SJCRH30 (cell line): ENCODE measurements around the gene KCNN3. TPM values are rescaled to one million over a fixed set of nuclear protein-coding genes. Genes with fewer than 3 reads are reported as not detected.

Experiments
- DNase-seq, 2 experiments: peaks; one replicate each; pipeline ENCODE4 v3.0.0-alpha.2; 2015 to 2020
- H3K27ac ChIP-seq: fragments of 250-450 bp; sonication (Bioruptor Pico); 2 replicates; pipeline ENCODE4 v1.5.1; 2020; ENCODE audit warnings: mild to moderate bottlenecking, moderate library complexity
- H3K27me3 ChIP-seq: fragments of 250-450 bp; sonication (Bioruptor Pico); 2 replicates; pipeline ENCODE4 v1.5.1; 2020; ENCODE audit warnings: mild to moderate bottlenecking, moderate library complexity
- H3K36me3 ChIP-seq: fragments of 250-450 bp; sonication (Bioruptor Pico); 2 replicates; pipeline ENCODE4 v1.5.1; 2020; ENCODE audit warnings: mild to moderate bottlenecking, moderate library complexity
- H3K4me1 ChIP-seq: fragments of 250-450 bp; sonication (Bioruptor Pico); 2 replicates; pipeline ENCODE4 v1.5.1; 2020; ENCODE audit warnings: mild to moderate bottlenecking, moderate library complexity
- H3K4me3 ChIP-seq: fragments of 250-450 bp; sonication (Bioruptor Pico); 2 replicates; pipeline ENCODE4 v1.5.1; 2020; ENCODE audit warnings: mild to moderate bottlenecking, moderate library complexity
- H3K9me3 ChIP-seq: fragments of 250-450 bp; sonication (Bioruptor Pico); replicated peaks from 2 replicates; pipeline ENCODE4 v1.5.1; 2020; ENCODE audit warnings: mild to moderate bottlenecking, moderate library complexity
- total RNA-seq: library from RNA; depleted of rRNA; stranded (reverse); fragments of >200 nt; shearing (Covaris generic); gene quantifications from 2 replicates; pipeline ENCODE4 v1.2.3, GENCODE V29; 2014

Gene KCNN3
- total RNA-seq, 1 experiment from 2014 or later, result 29.3 TPM

DNA sequence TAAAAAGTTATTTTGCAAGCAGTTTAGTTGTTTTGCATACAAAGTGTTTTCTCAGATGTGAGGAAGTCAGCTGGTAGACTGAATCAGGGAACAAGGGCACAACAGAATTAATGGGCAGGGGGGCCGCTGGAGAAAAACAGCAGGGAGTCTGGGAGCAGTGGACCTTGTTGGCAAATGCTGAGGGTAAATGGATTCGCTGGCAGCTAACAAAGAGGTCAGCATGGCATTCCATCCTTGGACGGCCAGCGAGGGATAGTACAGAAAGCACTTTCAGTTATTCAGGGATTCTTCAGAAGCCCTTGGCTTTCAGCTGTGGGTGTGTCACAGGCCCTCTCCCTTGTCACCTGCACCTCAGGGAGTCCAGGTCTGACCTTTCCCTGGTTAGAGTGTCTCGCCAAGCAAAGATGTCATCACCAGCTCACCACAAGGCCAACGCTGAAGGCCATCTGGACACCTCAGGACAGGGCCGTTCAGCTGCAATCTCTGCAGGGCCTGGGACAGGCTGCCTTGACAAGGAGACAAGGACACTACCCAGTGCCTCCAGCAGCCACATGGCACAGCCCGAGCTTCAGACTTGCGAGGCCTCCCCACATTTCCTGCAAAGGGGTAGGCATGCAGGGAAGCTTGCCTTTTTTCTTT is 90.4 kb downstream of the KCNN3 start:
- no peak overlapping the region for H3K4me3 ChIP-seq
- no peak for DNase-seq
- no peak overlapping the region for H3K27ac ChIP-seq
- peaks cover 30% of the 10 kb centered on the region for H3K36me3 ChIP-seq
- H3K4me1 ChIP-seq, result peaks cover 12% of the 10 kb centered on the region
- no peaks in the 10 kb centered on the region for H3K27me3 ChIP-seq
- H3K9me3 ChIP-seq, result 0 out of 2 replicates have a peak, but pooled peaks cover 3% of the 10 kb centered on the region

- H3K36me3 ChIP-seq, result peaks cover 30% of the 10 kb centered on the region
- H3K9me3 ChIP-seq, result 0 out of 2 replicates have a peak, but pooled peaks cover 3% of the 10 kb centered on the region
- H3K4me3 ChIP-seq, result no peak overlapping the region
- no peaks in the 10 kb centered on the region for H3K27me3 ChIP-seq
- H3K4me1 ChIP-seq, result peaks cover 12% of the 10 kb centered on the region
- H3K27ac ChIP-seq, result no peak overlapping the region
- no peak for DNase-seq
Observed at GRCh38 chr1:154778944-154779343, 91.1 kb downstream of the KCNN3 start.

DNA sequence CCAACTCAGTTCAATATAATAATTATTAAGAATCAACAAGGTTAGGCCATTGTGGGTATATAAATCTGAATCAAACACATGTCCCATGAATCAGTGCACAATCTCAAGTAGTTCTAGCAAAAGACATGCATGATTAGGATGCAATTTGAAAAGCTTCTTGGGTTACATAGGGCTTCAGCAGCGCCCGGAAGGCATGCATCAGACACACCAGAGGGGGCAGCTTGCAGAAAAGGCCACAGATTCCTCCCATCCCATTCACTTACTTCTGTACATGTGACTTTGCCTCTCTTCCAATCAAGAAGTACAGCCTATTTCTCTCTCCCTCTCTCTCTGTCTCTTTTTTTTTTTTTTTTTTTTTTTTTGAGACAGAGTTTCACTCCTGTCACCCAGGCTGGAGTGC is 91.8 kb downstream of the KCNN3 start:
- Histone ChIP-seq H3K27me3 (no peaks in the 10 kb centered on the region), H3K36me3 (peaks cover 30% of the 10 kb centered on the region), H3K9me3 (0 out of 2 replicates have a peak, but pooled peaks cover 3% of the 10 kb centered on the region), H3K27ac (no peak overlapping the region), H3K4me3 (no peak overlapping the region), H3K4me1 (peaks cover 12% of the 10 kb centered on the region)
- DNase-seq, result no peak

DNA sequence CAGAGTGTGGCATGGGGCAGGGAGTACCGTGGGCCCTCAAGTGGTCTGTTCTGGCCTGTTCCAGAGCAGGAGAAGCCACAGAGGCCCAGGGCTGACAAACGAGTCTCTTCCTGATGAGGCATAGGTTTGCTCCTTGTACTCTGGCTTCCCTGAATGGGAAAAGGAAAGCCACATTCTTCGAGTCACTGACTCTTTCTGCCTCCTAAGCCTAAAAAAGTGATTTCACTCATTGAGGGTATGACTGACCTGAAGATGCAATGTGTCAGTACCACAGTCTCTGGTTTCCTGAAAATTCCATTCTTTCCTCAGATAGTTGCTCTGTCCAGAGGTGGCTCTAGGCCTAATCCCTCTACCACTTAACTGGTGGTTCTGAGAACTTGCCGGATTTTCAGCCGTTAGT is 92.3 kb downstream of the KCNN3 start:
- H3K27me3 ChIP-seq, result no peaks in the 10 kb centered on the region

DNA sequence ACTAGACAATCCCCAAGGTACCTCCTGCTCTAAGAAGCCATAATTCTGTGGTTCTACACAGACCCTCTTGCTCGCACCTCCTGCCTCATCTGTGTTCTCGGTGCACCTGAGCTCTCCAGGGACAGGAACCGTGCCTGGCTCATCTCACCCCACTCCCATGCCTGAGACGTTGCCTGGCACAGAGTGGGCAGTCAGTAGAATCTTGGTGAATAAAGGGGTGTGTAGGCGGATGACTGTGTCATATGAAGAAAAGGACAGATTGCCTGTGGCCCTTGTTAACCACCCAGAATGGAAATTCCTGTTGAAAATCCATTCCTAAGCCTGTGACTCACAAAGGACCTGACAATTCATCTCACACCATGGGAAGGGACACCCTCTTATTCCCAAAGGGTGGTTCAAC is 92.9 kb downstream of the KCNN3 start:
- Histone ChIP-seq H3K4me3 (no peak overlapping the region), H3K36me3 (peaks cover 28% of the 10 kb centered on the region), H3K27me3 (no peaks in the 10 kb centered on the region), H3K27ac (no peak overlapping the region), H3K4me1 (peaks cover 12% of the 10 kb centered on the region), H3K9me3 (0 out of 2 replicates have a peak, but pooled peaks cover 3% of the 10 kb centered on the region)
- no peak for DNase-seq

More for the DNA sequence above, 92.3 kb downstream of the KCNN3 start:
- Histone ChIP-seq H3K4me1 (peaks cover 12% of the 10 kb centered on the region), H3K9me3 (0 out of 2 replicates have a peak, but pooled peaks cover 3% of the 10 kb centered on the region), H3K4me3 (no peak overlapping the region), H3K36me3 (peaks cover 30% of the 10 kb centered on the region), H3K27ac (no peak overlapping the region)
- no peak for DNase-seq

GRCh38 chr1:154775621-154776605 is 94.2 kb downstream of the KCNN3 start:
- Histone ChIP-seq H3K4me3 (no peak overlapping the region), H3K27ac (no peak overlapping the region), H3K27me3 (no peaks in the 10 kb centered on the region), H3K9me3 (0 out of 2 replicates have a peak, but pooled peaks cover 3% of the 10 kb centered on the region), H3K36me3 (peaks cover 23% of the 10 kb centered on the region), H3K4me1 (peaks cover 12% of the 10 kb centered on the region)
- peak; percentile 68 to 78 for DNase-seq

- no peaks in the 10 kb centered on the region for H3K27me3 ChIP-seq
- H3K9me3 ChIP-seq, result 0 out of 2 replicates have a peak, but pooled peaks cover 3% of the 10 kb centered on the region
- H3K27ac ChIP-seq, result no peak overlapping the region
- H3K4me1 ChIP-seq, result peaks cover 12% of the 10 kb centered on the region
- H3K4me3 ChIP-seq, result no peak overlapping the region
- peaks cover 22% of the 10 kb centered on the region for H3K36me3 ChIP-seq
- DNase-seq, result no peak
Observed at GRCh38 chr1:154774175-154774855, 95.8 kb downstream of the KCNN3 start.

DNA sequence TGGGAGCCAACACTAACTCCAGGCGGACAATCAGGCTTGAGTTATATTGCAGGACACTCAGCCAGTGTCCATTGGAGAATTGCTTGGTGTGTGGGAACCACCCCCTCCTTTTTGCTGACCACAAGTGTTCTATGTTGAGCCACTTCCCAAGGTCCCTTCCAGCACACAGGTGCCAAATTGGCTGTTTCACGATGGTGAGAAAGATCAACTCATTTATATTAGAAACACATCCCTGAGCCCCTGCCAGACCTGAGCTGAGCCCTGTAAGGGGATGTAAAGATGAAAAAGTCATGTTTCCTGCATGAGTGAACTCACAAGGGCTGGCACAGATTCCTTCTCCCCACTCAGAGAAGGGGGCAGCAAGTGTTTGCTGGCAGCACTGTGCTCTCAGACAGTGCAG is 96.5 kb downstream of the KCNN3 start:
- Histone ChIP-seq H3K36me3 (peaks cover 26% of the 10 kb centered on the region), H3K27me3 (no peaks in the 10 kb centered on the region), H3K4me1 (peaks cover 16% of the 10 kb centered on the region), H3K9me3 (no peaks in the 10 kb centered on the region), H3K27ac (no peak overlapping the region), H3K4me3 (no peak overlapping the region)
- DNase-seq, result no peak

GRCh38 chr1:154772606-154773506 is 97.2 kb downstream of the KCNN3 start:
- no peak overlapping the region for H3K4me3 ChIP-seq
- H3K36me3 ChIP-seq, result peaks cover 27% of the 10 kb centered on the region
- H3K27ac ChIP-seq, result no peak overlapping the region
- H3K27me3 ChIP-seq, result no peaks in the 10 kb centered on the region
- DNase-seq, result no peak
- H3K9me3 ChIP-seq, result no peaks in the 10 kb centered on the region
- H3K4me1 ChIP-seq, result peaks cover 23% of the 10 kb centered on the region

DNA sequence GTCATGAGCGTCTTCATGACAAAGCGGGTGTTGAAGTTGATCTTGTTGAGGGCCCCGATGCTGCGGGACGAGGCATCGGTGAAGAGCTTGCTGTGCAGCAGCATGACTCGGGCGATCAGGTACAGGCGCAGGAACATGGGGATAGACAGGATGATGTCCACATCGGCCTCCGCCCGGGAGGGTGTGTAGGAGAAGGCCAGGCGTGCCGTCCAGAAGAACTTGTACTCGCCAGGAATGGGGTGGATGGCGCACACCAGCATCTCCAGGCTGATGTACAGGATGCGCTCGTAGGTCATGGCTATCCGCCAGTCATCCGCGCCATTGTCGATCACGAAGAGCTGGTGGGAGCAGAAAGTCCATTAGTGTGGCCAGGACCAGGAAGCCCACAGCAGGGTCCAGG is 98.0 kb downstream of the KCNN3 start:
- H3K27ac ChIP-seq, result no peak overlapping the region
- peaks cover 21% of the 10 kb centered on the region for H3K36me3 ChIP-seq
- H3K9me3 ChIP-seq, result no peaks in the 10 kb centered on the region
- DNase-seq, result no peak
- no peaks in the 10 kb centered on the region for H3K27me3 ChIP-seq
- no peak overlapping the region for H3K4me3 ChIP-seq
- peaks cover 29% of the 10 kb centered on the region for H3K4me1 ChIP-seq

DNA sequence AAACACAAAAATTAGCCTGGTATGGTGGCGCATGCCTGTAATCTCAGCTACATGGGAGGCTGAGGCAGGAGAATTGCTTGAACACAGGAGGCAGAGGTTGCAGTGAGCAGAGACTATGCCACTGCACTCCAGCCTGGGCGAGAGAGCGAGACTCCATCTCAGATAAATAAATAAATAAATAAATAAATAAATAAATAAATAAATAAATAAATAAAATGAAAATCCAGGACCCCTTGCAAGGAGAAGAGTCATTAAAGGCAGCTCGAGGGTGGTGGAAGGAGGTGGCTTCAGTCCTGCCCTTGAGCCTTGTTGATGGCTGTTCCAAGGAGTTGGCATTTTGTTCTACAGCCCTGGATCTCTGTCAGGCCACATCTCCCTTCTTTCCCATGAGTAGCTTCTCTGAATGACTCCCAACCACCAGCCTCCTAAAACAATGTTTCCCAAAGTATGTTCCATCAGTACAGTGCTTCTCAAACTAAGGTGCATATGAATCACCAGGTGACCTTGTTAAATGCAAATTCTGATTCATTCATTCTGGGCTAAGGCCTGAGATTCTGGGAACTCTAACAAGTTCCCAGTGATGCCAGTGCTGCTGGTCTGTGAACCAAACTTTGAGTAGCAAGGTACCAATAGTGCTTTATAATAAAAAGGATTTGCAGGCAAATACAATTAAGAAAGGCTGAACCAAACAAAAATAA is 99.0 kb downstream of the KCNN3 start:
- Histone ChIP-seq H3K27me3 (no peaks in the 10 kb centered on the region), H3K9me3 (no peaks in the 10 kb centered on the region), H3K27ac (no peak overlapping the region), H3K4me1 (peaks cover 31% of the 10 kb centered on the region), H3K36me3 (peaks cover 21% of the 10 kb centered on the region), H3K4me3 (no peak overlapping the region)
- no peak for DNase-seq

GRCh38 chr1:154769193-154769895 is 100.7 kb downstream of the KCNN3 start:
- H3K27me3 ChIP-seq, result no peaks in the 10 kb centered on the region

More at GRCh38 chr1:154769193-154769895, 100.7 kb downstream of the KCNN3 start:
- DNase-seq, result no peak
- Histone ChIP-seq H3K9me3 (no peaks in the 10 kb centered on the region), H3K27ac (no peak overlapping the region), H3K36me3 (peaks cover 21% of the 10 kb centered on the region), H3K4me1 (peaks cover 24% of the 10 kb centered on the region), H3K4me3 (no peak overlapping the region)
